Activated T-helper 2 cell treated with anti-CD3 and anti-CD28 coated beads, Interferon-gamma antibody, Interleukin-2, Interleukin-4, amounts not matched to agents 10 μg/mL and 5 μg/mL and 100 μg/mL, durations not matched to agents 14 hours and 24 hours and 36 hours (primary cell): Measurements from ENCODE around the gene MUC4. TPM values are rescaled to one million over a fixed set of nuclear protein-coding genes. Genes with fewer than 3 reads are reported as not detected.
"Not testable (repeated sequence)": the region's sequence is repeated elsewhere in the genome, so short reads cannot be mapped to it uniquely, and the experiment has no call there.

ENCODE experiments used
- DNase-seq: peaks from one replicate; pipeline ENCODE4 v3.0.0; 2021; ENCODE audit warnings: low spot score
- H3K27ac Mint-ChIP-seq: one replicate; pipeline ENCODE4 v1.8.0; 2021; ENCODE audit warnings: mixed read lengths
- H3K27me3 Mint-ChIP-seq: one replicate; pipeline ENCODE4 v1.8.0; 2021; ENCODE audit warnings: low read depth, mixed read lengths
- H3K36me3 Mint-ChIP-seq: one replicate; pipeline ENCODE4 v1.8.0; 2021; ENCODE audit warnings: low read depth, mixed read lengths
- H3K4me1 Mint-ChIP-seq: one replicate; pipeline ENCODE4 v1.8.0; 2021; ENCODE audit warnings: low read depth, mixed read lengths
- H3K4me3 Mint-ChIP-seq: one replicate; pipeline ENCODE4 v1.8.0; 2021; ENCODE audit warnings: low read depth, mild to moderate bottlenecking, moderate library complexity, mixed read lengths
- H3K9me3 Mint-ChIP-seq: one replicate; pipeline ENCODE4 v1.8.0; 2021; ENCODE audit warnings: mixed read lengths
- intact Hi-C: fragments of 100-400 bp; cut with micrococcal nuclease; formaldehyde crosslinking; loops from one replicate; pipeline ENCODE4 v1.15.1; 2023
- total RNA-seq: library from RNA; stranded (reverse); gene quantifications from 2 replicates; pipeline ENCODE4 v1.2.3, GENCODE V29; 2022

The MUC4 gene
- total RNA-seq, 1 donor from 2014 or later: 1.4 TPM

DNA sequence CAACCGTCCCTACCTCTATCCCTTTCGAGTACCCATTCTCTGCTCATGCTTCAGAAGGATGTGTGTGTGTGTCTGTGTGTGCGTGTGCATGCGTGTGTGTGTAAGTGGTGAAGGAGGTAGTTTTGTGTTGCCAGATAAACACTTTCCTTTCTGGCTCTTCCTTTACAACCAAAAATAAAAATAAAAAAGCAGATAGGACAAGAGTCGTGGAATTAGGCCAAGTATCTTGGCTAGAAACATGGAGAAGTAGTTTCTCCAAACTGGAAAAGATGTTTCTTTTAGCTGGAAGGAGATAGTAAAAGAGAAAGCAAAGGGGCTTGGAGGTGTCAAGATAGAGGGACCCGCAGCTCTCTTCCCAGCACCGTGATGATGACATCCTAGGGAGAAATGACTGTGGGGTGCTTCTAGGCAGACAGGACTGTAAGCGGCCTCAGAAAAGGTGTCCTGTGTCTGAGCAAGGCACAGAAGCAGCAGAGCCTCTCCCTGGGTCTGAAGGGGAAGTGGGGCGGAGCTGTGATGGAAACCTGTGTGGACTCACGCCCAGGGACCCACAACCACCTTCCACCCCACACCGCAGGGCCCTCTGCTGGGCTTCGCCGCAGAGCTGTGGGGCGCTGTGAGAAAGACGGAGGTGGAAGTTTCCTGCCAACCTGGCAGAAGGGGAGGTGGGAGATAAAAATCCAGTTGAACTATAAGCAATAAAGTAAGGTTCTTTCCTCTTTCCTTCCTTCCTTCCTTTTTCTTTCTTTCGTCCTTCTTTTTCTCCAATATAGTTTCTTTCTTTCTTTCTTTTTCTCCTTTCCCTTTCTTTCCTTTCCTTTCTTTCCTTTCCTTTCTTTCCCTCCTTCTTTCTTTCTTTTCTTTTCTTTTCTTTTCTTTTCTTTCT lies 55.7 kb downstream of the MUC4 start:
- H3K4me3 Mint-ChIP-seq: no peak overlapping the region
- peaks cover 12% of the 10 kb centered on the region for H3K4me1 Mint-ChIP-seq
- DNase-seq: peak; percentile 23
- peaks cover 25% of the 10 kb centered on the region for H3K27me3 Mint-ChIP-seq
- no peaks in the 10 kb centered on the region for H3K9me3 Mint-ChIP-seq
- H3K27ac Mint-ChIP-seq: no peak overlapping the region
- intact Hi-C loops: no loop called here
- H3K36me3 Mint-ChIP-seq: no peaks in the 10 kb centered on the region

- no peak for DNase-seq
- H3K27me3 Mint-ChIP-seq: peaks cover 19% of the 10 kb centered on the region
- no peak overlapping the region for H3K27ac Mint-ChIP-seq
- no peak overlapping the region for H3K4me3 Mint-ChIP-seq
- no peaks in the 10 kb centered on the region for H3K9me3 Mint-ChIP-seq
- peaks cover 12% of the 10 kb centered on the region for H3K4me1 Mint-ChIP-seq
- intact Hi-C loops: no loop called here
- H3K36me3 Mint-ChIP-seq: no peaks in the 10 kb centered on the region
Measured at GRCh38 chr3:195755391-195755790, 56.3 kb downstream of the MUC4 start.

DNA sequence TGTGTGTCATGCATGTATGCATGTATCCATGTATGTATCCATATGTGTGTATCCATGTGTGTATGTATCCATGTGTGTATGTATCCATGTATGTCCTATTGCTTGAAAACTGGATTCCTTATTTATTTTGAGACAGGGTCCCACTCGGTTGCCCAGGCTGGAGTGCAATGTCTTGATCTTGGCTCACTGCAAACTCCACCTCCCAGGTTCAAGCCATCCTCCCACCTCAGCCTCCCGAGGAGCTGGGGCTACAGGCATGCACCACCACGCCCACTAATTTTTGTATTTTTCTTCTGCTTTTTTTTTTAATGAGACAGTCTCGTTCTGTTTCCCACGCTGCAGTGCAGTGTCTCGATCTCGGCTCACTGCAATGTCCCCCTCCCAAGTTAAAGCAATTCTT lies 56.8 kb downstream of the MUC4 start:
- DNase-seq: no peak
- Mint-ChIP-seq H3K4me1 (peaks cover 12% of the 10 kb centered on the region), H3K9me3 (no peaks in the 10 kb centered on the region), H3K27ac (no peak overlapping the region), H3K36me3 (no peaks in the 10 kb centered on the region), H3K27me3 (peaks cover 15% of the 10 kb centered on the region), H3K4me3 (no peak overlapping the region)
- intact Hi-C loops: no loop called here

DNA sequence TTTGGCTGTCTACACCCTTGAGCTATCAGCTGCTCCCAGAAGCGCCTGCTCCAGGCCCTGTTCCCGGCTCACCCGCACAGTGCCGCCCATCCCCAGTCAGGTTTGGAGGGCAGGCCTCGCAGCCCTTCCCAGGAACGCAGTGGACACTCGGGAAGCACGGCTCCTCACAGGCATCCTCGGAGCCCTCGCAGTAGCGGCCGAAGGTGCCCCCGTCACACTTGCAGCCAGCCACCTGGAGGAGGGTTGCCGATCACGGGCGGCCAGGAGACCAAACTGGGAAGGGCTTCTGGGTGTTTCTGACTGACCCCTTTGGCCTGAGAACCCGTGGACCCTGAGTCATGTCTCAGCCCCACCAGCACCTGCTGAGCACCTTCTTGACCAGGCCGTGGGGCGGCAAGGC lies 57.6 kb downstream of the MUC4 start:
- Mint-ChIP-seq H3K4me1 (peaks cover 13% of the 10 kb centered on the region), H3K9me3 (no peaks in the 10 kb centered on the region), H3K27ac (no peak overlapping the region), H3K27me3 (peaks cover 9% of the 10 kb centered on the region), H3K36me3 (no peaks in the 10 kb centered on the region), H3K4me3 (no peak overlapping the region)
- intact Hi-C loops: no loop called here
- DNase-seq: no peak

DNA sequence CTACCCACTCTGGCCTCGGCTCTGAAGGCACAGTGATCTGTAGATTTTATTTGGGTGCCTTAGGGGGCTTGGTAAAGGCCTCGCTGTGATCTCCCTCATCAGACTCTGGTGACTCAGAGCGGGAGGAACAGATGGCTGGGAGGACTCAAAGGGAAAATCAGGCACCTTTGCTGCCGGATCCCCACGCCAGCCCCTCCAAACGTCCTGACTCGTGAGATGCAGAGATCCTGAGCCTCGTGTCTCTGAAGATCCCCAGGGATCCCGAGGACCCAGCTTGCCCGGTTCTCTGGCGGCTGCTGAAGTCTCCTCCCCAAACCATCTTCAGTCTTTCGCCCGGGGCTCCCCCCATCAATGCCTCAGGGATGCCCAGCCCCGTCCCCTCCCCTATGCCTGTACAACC lies 58.1 kb downstream of the MUC4 start:
- peaks cover 18% of the 10 kb centered on the region for H3K4me1 Mint-ChIP-seq
- H3K4me3 Mint-ChIP-seq: no peak overlapping the region
- intact Hi-C loops: no loop called here
- peaks cover 9% of the 10 kb centered on the region for H3K27me3 Mint-ChIP-seq
- DNase-seq: no peak
- H3K36me3 Mint-ChIP-seq: no peaks in the 10 kb centered on the region
- H3K9me3 Mint-ChIP-seq: no peaks in the 10 kb centered on the region
- H3K27ac Mint-ChIP-seq: no peak overlapping the region

- Mint-ChIP-seq H3K4me1 (peaks cover 19% of the 10 kb centered on the region), H3K27ac (no peak overlapping the region), H3K36me3 (no peaks in the 10 kb centered on the region), H3K9me3 (no peaks in the 10 kb centered on the region), H3K4me3 (no peak overlapping the region), H3K27me3 (peaks cover 5% of the 10 kb centered on the region)
- no peak for DNase-seq
- intact Hi-C loops: no loop called here
Measured at GRCh38 chr3:195752546-195753331, 59.0 kb downstream of the MUC4 start.

GRCh38 chr3:195752066-195752465 lies 59.7 kb downstream of the MUC4 start:
- Mint-ChIP-seq H3K4me3 (no peak overlapping the region), H3K4me1 (peaks cover 19% of the 10 kb centered on the region), H3K36me3 (no peaks in the 10 kb centered on the region), H3K9me3 (no peaks in the 10 kb centered on the region), H3K27ac (no peak overlapping the region), H3K27me3 (peaks cover 2% of the 10 kb centered on the region)
- no peak for DNase-seq
- intact Hi-C loops: no loop called here

- Mint-ChIP-seq H3K4me1 (peaks cover 15% of the 10 kb centered on the region), H3K27ac (peak overlapping the region; percentile 2), H3K27me3 (no peaks in the 10 kb centered on the region), H3K9me3 (no peaks in the 10 kb centered on the region), H3K36me3 (no peaks in the 10 kb centered on the region), H3K4me3 (no peak overlapping the region)
- no peak for DNase-seq
- intact Hi-C loops: no loop called here
Measured at GRCh38 chr3:195751560-195751959, 60.2 kb downstream of the MUC4 start.

DNA sequence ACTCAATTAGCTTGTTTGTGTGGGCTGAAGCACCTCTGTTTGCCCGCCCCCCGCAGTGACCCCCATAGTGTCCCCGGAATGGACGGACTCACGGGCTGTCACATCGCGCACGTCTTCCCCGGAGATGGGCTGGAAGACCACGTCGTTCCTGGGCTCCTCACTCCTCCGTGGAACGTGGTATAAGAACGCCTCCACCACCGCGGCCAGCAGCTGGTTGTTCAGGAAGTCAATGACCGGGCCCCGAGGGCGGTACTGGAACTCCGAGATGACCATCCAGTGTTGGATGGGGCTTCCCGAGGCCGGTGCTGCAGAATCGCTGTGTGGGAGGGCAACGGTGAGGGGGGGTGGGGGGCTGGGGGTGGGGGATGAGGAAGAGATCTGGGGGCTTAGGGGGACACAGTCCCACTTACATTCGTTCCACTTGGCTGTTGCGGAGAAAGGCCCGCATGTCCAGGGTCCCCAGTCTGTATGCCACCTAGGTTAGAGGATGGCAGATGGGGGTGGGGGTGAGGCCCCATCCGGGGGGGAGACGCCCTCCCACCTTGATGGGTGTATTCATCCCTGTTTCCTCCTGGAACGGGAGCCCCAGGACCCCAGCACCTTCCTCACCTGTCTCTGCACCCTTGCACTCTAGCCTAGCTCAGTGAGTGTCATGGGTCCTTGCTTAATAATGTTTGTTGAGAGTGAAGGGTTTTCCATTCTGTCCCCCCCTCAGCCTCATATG lies 60.8 kb downstream of the MUC4 start:
- Mint-ChIP-seq H3K4me3 (no peak overlapping the region), H3K9me3 (no peaks in the 10 kb centered on the region), H3K27me3 (peaks cover 1% of the 10 kb centered on the region), H3K4me1 (peaks cover 12% of the 10 kb centered on the region), H3K36me3 (no peaks in the 10 kb centered on the region), H3K27ac (peak overlapping the region; percentile 2)
- intact Hi-C loops: no loop called here
- no peak for DNase-seq

DNA sequence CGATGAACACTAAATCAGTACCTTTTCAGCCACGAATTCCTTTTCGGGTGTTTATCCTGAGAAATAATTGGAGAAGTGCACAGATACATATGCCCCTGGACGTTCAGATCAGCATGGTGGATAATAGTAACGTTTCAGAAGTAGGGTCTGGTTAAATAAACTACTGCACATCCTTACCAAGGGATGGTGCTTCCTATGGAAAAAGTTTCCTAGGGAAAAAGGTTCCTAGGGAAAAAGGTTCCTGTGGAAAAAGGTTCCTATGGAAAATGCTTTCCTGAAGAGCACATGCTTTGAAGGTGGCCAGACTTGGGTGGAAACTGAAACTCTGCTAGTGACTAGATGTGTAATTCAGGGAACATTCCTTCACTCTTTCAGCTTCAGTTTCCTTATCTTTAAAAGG lies 62.6 kb downstream of the MUC4 start:
- H3K27me3 Mint-ChIP-seq, H3K4me3 Mint-ChIP-seq, H3K27ac Mint-ChIP-seq, H3K4me1 Mint-ChIP-seq, H3K9me3 Mint-ChIP-seq, intact Hi-C loops, H3K36me3 Mint-ChIP-seq, DNase-seq: not testable (repeated sequence)

GRCh38 chr3:195748661-195749060 lies 63.1 kb downstream of the MUC4 start:
- Mint-ChIP-seq H3K4me3 (no peak overlapping the region), H3K4me1 (peaks cover 9% of the 10 kb centered on the region), H3K27me3 (peaks cover 5% of the 10 kb centered on the region), H3K9me3 (no peaks in the 10 kb centered on the region), H3K27ac (no peak overlapping the region), H3K36me3 (no peaks in the 10 kb centered on the region)
- intact Hi-C loops: no loop called here
- DNase-seq: no peak

DNA sequence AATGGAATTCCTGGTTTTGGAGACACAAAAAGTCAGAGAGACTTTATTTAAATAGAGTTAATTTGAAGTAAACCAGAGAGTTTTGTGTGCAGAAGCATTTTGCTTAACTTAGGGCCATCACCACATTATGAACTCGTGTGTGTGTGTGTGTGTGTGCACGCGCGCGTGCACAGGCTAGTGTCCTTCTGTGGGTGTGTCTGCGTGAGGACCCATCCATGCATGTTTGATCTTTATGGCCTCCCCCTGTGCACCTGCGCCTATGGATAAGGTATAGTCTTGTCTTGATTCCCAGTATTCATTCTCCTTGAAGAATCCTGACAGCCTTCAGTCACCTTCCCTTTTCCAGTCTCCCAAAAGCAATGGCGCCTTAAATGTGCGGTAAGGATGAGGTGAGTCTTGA lies 65.0 kb downstream of the MUC4 start:
- DNase-seq: no peak

DNA sequence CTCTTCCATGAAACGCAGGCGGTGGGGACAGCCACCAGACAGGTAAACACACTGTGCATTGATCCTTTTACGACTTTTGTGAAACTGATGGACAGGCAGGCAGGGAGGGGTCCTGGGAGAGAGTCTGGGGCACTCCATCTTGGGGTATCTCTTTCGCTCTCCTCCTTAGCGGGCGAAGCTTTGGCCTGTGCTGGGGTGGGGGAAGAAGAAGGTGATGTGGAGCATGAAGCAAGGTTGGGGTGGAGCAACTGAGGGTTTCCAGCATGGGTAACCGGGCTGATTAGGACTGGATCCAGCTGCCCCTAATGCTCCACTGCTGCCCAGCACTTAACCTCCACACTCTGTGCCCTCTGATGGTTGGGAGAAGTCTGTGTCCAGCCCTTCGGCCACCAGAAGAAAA lies 65.4 kb downstream of the MUC4 start:
- no peak for DNase-seq
- H3K27me3 Mint-ChIP-seq: peaks cover 10% of the 10 kb centered on the region
- no peak overlapping the region for H3K27ac Mint-ChIP-seq
- H3K4me3 Mint-ChIP-seq: no peak overlapping the region
- H3K9me3 Mint-ChIP-seq: no peaks in the 10 kb centered on the region
- H3K4me1 Mint-ChIP-seq: peaks cover 7% of the 10 kb centered on the region
- intact Hi-C loops: no loop called here
- H3K36me3 Mint-ChIP-seq: no peaks in the 10 kb centered on the region

More for the DNA sequence above, 65.0 kb downstream of the MUC4 start:
- H3K4me1 Mint-ChIP-seq: peaks cover 7% of the 10 kb centered on the region
- H3K4me3 Mint-ChIP-seq: no peak overlapping the region
- peaks cover 10% of the 10 kb centered on the region for H3K27me3 Mint-ChIP-seq
- H3K27ac Mint-ChIP-seq: no peak overlapping the region
- intact Hi-C loops: no loop called here
- no peaks in the 10 kb centered on the region for H3K9me3 Mint-ChIP-seq
- no peaks in the 10 kb centered on the region for H3K36me3 Mint-ChIP-seq
